Activated CD8-positive, alpha-beta T cell treated with anti-CD3 and anti-CD28 coated beads for 36 hours (primary cell): ENCODE data around the gene GNAT1. TPM values are rescaled to one million over a fixed set of nuclear protein-coding genes. Genes with fewer than 3 reads are reported as not detected.

Source experiments
- ATAC-seq: fragments of 200-7000 bp; cut with Tn5 transposase; one replicate; pipeline ENCODE4 v1.10.0; 2021; ENCODE audit warnings: mild to moderate bottlenecking, moderate library complexity
- CTCF ChIA-PET: fragments of 350-600 bp; sonication (Branson Sonifier 250); formaldehyde crosslinking; loops from one replicate; lab custom pipeline; 2021; ENCODE audit warnings: antibody characterized with exemption; lab: Charles Lee
- POLR2A ChIA-PET: fragments of 350-600 bp; sonication (Branson Sonifier 250); formaldehyde crosslinking; loops from one replicate; lab custom pipeline; 2021; ENCODE audit warnings: antibody characterized with exemption; lab: Charles Lee
- DNase-seq: peaks from one replicate; pipeline ENCODE4 v3.0.0-alpha.2; 2020
- H3K27ac Mint-ChIP-seq: one replicate; pipeline ENCODE4 v1.8.0; 2021; ENCODE audit warnings: mild to moderate bottlenecking, mixed read lengths
- H3K27me3 Mint-ChIP-seq: one replicate; pipeline ENCODE4 v1.8.0; 2021; ENCODE audit warnings: mixed read lengths
- H3K36me3 Mint-ChIP-seq: one replicate; pipeline ENCODE4 v1.8.0; 2021; ENCODE audit warnings: low read depth, mixed read lengths
- H3K4me1 Mint-ChIP-seq: one replicate; pipeline ENCODE4 v1.8.0; 2021; ENCODE audit warnings: low read depth, mixed read lengths
- H3K4me3 Mint-ChIP-seq: one replicate; pipeline ENCODE4 v1.8.0; 2021; ENCODE audit warnings: mild to moderate bottlenecking, moderate library complexity, mixed read lengths
- H3K9me3 Mint-ChIP-seq: one replicate; pipeline ENCODE4 v1.8.0; 2021; ENCODE audit warnings: mixed read lengths
- intact Hi-C: fragments of 100-400 bp; cut with micrococcal nuclease; formaldehyde crosslinking; loops from one replicate; pipeline ENCODE4 v1.10.0; 2022
- total RNA-seq, 2 experiments: library from RNA; stranded (reverse); gene quantifications; one replicate each; pipeline ENCODE4 v1.2.3, GENCODE V29; 2021
- TF ChIP-seq, protein P1 (sequence below): fragments of 200-600 bp; IDR thresholded peaks from one replicate; pipeline ENCODE4 v1.8.0; 2022; ENCODE audit warnings: antibody characterized with exemption, mild to moderate bottlenecking

Gene GNAT1
- total RNA-seq, 2 experiments from 2014 or later, result 0.11 to 0.23 TPM

DNA sequence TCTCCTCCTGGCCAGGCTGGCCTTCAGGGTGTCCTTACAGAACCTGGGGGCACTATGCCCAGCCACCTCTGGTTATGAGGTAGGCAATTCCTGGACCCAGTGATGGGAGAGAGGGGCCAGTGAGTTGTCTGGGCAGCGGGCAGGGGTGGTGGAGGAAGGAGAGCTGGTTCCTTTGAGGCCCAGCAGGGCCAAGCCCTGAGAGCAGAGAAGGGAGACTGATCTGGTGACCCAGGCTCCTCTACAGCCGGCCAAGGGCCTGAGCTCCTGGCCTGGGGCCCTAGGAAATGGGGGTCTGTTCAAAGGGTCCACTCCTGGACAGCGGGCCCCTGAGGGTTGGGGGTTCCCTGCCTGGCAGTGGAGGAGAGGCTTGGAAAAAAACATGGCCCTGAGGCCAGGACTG lies 21.6 kb downstream of the GNAT1 start:
- ChIA-PET POLR2A (no interaction called here), CTCF (interaction anchor here (2.1 to 2.4 kb wide), 2 partner anchors 13 to 19 kb away, joined by 8 to 22 read pairs; no protein-coding TSS in a partner anchor)
- H3K36me3 Mint-ChIP-seq, result no peaks in the 10 kb centered on the region
- no peak overlapping the region for H3K27ac Mint-ChIP-seq
- no peak overlapping the region for H3K4me3 Mint-ChIP-seq
- H3K9me3 Mint-ChIP-seq, result no peaks in the 10 kb centered on the region
- TF ChIP-seq, protein P1, sequence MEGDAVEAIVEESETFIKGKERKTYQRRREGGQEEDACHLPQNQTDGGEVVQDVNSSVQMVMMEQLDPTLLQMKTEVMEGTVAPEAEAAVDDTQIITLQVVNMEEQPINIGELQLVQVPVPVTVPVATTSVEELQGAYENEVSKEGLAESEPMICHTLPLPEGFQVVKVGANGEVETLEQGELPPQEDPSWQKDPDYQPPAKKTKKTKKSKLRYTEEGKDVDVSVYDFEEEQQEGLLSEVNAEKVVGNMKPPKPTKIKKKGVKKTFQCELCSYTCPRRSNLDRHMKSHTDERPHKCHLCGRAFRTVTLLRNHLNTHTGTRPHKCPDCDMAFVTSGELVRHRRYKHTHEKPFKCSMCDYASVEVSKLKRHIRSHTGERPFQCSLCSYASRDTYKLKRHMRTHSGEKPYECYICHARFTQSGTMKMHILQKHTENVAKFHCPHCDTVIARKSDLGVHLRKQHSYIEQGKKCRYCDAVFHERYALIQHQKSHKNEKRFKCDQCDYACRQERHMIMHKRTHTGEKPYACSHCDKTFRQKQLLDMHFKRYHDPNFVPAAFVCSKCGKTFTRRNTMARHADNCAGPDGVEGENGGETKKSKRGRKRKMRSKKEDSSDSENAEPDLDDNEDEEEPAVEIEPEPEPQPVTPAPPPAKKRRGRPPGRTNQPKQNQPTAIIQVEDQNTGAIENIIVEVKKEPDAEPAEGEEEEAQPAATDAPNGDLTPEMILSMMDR, result no peak
- peaks cover 4% of the 10 kb centered on the region for H3K4me1 Mint-ChIP-seq
- intact Hi-C loops, result no loop called here
- H3K27me3 Mint-ChIP-seq, result peaks cover 2% of the 10 kb centered on the region
- ATAC-seq (no peak), DNase-seq (no peak)

DNA sequence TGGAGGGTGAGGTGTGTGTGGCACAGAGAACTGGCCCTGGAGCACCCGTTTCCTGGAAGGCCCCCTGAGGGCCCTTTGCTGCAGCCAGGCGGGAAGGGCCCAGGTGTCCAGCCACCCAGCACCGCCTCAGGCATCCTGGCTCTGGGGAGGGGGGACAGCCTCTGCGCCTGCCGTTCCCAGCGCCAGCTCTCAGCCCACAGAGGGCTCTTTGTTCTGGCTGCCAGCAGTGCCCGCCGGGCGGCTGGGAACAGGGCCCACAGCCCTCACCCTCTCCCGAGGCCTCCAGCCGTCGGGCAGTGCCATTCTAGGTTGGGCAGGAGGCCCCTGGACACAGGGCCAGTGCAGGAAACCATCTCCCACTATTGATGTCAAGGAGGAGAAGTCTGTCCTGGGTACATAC lies 22.0 kb downstream of the GNAT1 start:
- Mint-ChIP-seq H3K4me3 (no peak overlapping the region), H3K4me1 (peaks cover 4% of the 10 kb centered on the region), H3K27ac (no peak overlapping the region), H3K27me3 (peaks cover 2% of the 10 kb centered on the region), H3K36me3 (no peaks in the 10 kb centered on the region), H3K9me3 (no peaks in the 10 kb centered on the region)
- ChIA-PET POLR2A (no interaction called here), CTCF (interaction anchor here (1.2 to 2.1 kb wide), 3 partner anchors 12 to 21 kb away, joined by 3 to 8 read pairs (median 3); no protein-coding TSS in a partner anchor)
- intact Hi-C loops, result no loop called here
- DNase-seq (no peak), ATAC-seq (no peak)
- TF ChIP-seq, protein P1, result no peak

DNA sequence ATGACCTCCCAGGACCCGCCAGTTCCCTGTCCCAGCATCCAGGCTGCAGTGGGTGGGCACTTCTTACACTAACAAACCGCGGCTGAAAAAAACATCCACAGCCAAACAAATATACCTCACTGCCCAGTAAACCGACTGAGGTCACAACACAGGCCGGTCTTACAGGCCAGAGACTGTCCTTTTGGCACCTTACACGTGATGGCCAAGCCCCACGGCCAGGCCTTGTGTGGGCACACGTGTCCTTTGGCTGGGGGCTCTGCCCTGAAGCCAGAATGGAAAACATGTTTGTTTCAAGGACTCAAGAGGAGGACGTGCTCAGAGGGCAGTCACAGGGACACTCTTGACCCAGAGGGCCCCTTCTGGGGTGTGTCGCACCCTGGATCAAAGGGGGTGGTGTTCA lies 23.4 kb downstream of the GNAT1 start:
- TF ChIP-seq, protein P1, result no peak
- CTCF ChIA-PET, result interaction anchor here (1.3 to 1.7 kb wide), 4 partner anchors 11 to 32 kb away, joined by 3 to 7 read pairs (median 4); no protein-coding TSS in a partner anchor
- H3K4me3 Mint-ChIP-seq, result no peak overlapping the region
- peaks cover 4% of the 10 kb centered on the region for H3K4me1 Mint-ChIP-seq
- DNase-seq (no peak), ATAC-seq (no peak)
- POLR2A ChIA-PET, result no interaction called here
- no peaks in the 10 kb centered on the region for H3K27me3 Mint-ChIP-seq
- intact Hi-C loops, result no loop called here
- no peak overlapping the region for H3K27ac Mint-ChIP-seq
- no peaks in the 10 kb centered on the region for H3K9me3 Mint-ChIP-seq
- H3K36me3 Mint-ChIP-seq, result no peaks in the 10 kb centered on the region

DNA sequence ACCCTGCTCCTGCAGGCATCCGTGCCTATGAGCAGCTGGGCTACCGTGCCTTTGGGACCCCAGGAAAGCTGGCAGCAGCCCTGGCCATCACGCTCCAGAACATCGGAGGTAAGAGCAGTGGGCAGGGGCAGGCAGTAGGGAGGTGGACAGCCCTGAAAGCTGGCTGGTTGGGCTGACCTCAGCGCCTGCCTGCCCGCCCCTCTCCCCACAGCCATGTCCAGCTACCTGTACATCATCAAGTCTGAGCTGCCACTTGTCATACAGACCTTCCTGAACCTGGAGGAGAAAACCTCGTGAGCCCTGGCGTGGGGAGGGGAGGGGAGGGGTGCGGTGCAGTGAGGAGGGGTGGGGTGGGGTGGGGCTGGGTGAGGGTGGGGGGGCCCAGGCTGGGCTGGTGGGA lies 24.1 kb downstream of the GNAT1 start:
- H3K27me3 Mint-ChIP-seq, result no peaks in the 10 kb centered on the region
- CTCF ChIA-PET, result interaction anchor here (1.3 to 1.7 kb wide), 3 partner anchors 10 to 31 kb away, joined by 3 to 7 read pairs (median 6); no protein-coding TSS in a partner anchor
- H3K4me3 Mint-ChIP-seq, result no peak overlapping the region
- H3K9me3 Mint-ChIP-seq, result no peaks in the 10 kb centered on the region
- intact Hi-C loops, result no loop called here
- TF ChIP-seq, protein P1, result no peak
- no peaks in the 10 kb centered on the region for H3K36me3 Mint-ChIP-seq
- no peak for ATAC-seq
- POLR2A ChIA-PET, result interaction anchor here (0.6 kb wide), 1 partner anchor 39 kb away, joined by 3 read pairs; no protein-coding TSS in a partner anchor
- peaks cover 4% of the 10 kb centered on the region for H3K4me1 Mint-ChIP-seq
- no peak overlapping the region for H3K27ac Mint-ChIP-seq
- DNase-seq, result no peak

DNA sequence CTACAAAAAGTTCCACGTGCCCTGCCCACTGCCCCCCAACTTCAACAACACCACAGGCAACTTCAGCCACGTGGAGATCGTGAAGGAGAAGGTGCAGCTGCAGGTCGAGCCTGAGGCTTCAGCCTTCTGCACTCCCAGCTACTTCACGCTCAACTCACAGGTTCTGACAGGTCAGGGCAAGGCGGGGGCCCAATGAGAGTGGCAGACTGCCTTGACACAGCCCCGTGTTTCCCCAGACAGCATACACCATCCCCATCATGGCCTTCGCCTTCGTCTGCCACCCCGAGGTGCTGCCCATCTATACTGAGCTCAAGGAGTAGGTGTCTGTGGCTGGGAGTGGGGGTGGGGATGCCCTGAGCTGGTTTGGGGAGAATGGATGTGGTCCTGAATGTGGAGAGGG lies 26.3 kb downstream of the GNAT1 start:
- no peaks in the 10 kb centered on the region for H3K9me3 Mint-ChIP-seq
- ChIA-PET CTCF (interaction anchor here (1.1 to 7.3 kb wide), 5 partner anchors 9 to 44 kb away, joined by 3 to 93 read pairs (median 4); no protein-coding TSS in a partner anchor), POLR2A (interaction anchor here (0.9 kb wide), 1 partner anchor 20 kb away, joined by 3 read pairs; no protein-coding TSS in a partner anchor)
- TF ChIP-seq, protein P1, result no peak
- H3K36me3 Mint-ChIP-seq, result no peaks in the 10 kb centered on the region
- no peaks in the 10 kb centered on the region for H3K27me3 Mint-ChIP-seq
- H3K4me1 Mint-ChIP-seq, result no peaks in the 10 kb centered on the region
- intact Hi-C loops, result no loop called here
- no peak for DNase-seq
- H3K27ac Mint-ChIP-seq, result no peak overlapping the region
- ATAC-seq, result no peak
- H3K4me3 Mint-ChIP-seq, result no peak overlapping the region
